GM21515 (cell line): ENCODE results near the gene PAQR7.
A peak's percentile ranks its signal among the peaks of the same experiment; 100 is the strongest.
"Not testable (repeated sequence)": the region's sequence is repeated elsewhere in the genome, so short reads cannot be mapped to it uniquely, and the experiment has no call there.

Experiments used
- ATAC-seq: cut with Tn5 transposase; IDR thresholded peaks from one replicate; pipeline ENCODE4 v1.9.1; 2021; ENCODE audit not compliant: unreplicated experiment

PAQR7 gene

GRCh38 chr1:25854554-25854953 is 21.0 kb downstream of the PAQR7 start:
- no peak for ATAC-seq

- ATAC-seq, result no peak
Measured at GRCh38 chr1:25848531-25848930, 27.0 kb downstream of the PAQR7 start.

- ATAC-seq, result no peak
Measured at GRCh38 chr1:25847929-25848328, 27.6 kb downstream of the PAQR7 start.

- no peak for ATAC-seq
Measured at GRCh38 chr1:25845664-25846063, 29.8 kb downstream of the PAQR7 start.

- ATAC-seq, result no peak
Measured at GRCh38 chr1:25844536-25845337, 30.8 kb downstream of the PAQR7 start.

- ATAC-seq, result no peak
Measured at GRCh38 chr1:25843483-25843882, 32.0 kb downstream of the PAQR7 start.

GRCh38 chr1:25839808-25840207 is 35.7 kb downstream of the PAQR7 start:
- not testable (repeated sequence) for ATAC-seq

GRCh38 chr1:25837262-25837875 is 38.1 kb downstream of the PAQR7 start:
- no peak for ATAC-seq

GRCh38 chr1:25836695-25837094 is 38.8 kb downstream of the PAQR7 start:
- no peak for ATAC-seq

GRCh38 chr1:25834894-25835293 is 40.6 kb downstream of the PAQR7 start:
- no peak for ATAC-seq

- no peak for ATAC-seq
Measured at GRCh38 chr1:25833158-25833557, 42.4 kb downstream of the PAQR7 start.

GRCh38 chr1:25832336-25833037 is 43.0 kb downstream of the PAQR7 start:
- ATAC-seq, result no peak

- ATAC-seq, result no peak
Measured at GRCh38 chr1:25831569-25832196, 43.8 kb downstream of the PAQR7 start.

- no peak for ATAC-seq
Measured at GRCh38 chr1:25829046-25829445, 46.5 kb downstream of the PAQR7 start.

- ATAC-seq, result no peak
Measured at GRCh38 chr1:25828491-25828890, 47.0 kb downstream of the PAQR7 start.

GRCh38 chr1:25826571-25826970 is 48.9 kb downstream of the PAQR7 start:
- ATAC-seq, result no peak

GRCh38 chr1:25825605-25826004 is 49.9 kb downstream of the PAQR7 start:
- no peak for ATAC-seq

GRCh38 chr1:25821630-25822091 is 53.8 kb downstream of the PAQR7 start:
- ATAC-seq, result no peak

- no peak for ATAC-seq
Measured at GRCh38 chr1:25821112-25821476, 54.4 kb downstream of the PAQR7 start.

- peak; percentile 45 for ATAC-seq
Measured at GRCh38 chr1:25820247-25821111, 55.0 kb downstream of the PAQR7 start.
